HFF-Myc (cell line): ENCODE data around the gene DCBLD1.

ENCODE experiments used
- DNase-seq: peaks from one replicate; pipeline ENCODE4 v3.0.0-alpha.2; 2011; ENCODE audit warnings: low read depth; ENCODE audit errors: extremely low read depth
- H3K4me3 ChIP-seq: replicated peaks from 2 replicates; pipeline ENCODE4 v1.5.1; 2011; ENCODE audit warnings: low read depth, mild to moderate bottlenecking, control low read depth, low read length
- CTCF ChIP-seq: IDR thresholded peaks from 2 replicates; pipeline ENCODE4 v1.5.1; 2012; ENCODE audit warnings: mild to moderate bottlenecking, low read depth, low read length, control low read depth; ENCODE audit errors: missing control alignments

DCBLD1 gene

GRCh38 chr6:117448732-117449485, 33.6 kb upstream of the DCBLD1 start:
- no peak for TF ChIP-seq CTCF

GRCh38 chr6:117449549-117450439, 32.7 kb upstream of the DCBLD1 start:
- TF ChIP-seq CTCF: peak; percentile 54
- peak; percentile 66 for DNase-seq

More at GRCh38 chr6:117448732-117449485, 33.6 kb upstream of the DCBLD1 start:
- DNase-seq: peak; percentile 82
- no peak overlapping the region for H3K4me3 ChIP-seq

GRCh38 chr6:117451671-117452070, 30.8 kb upstream of the DCBLD1 start:
- no peak for TF ChIP-seq CTCF
- no peak for DNase-seq
- H3K4me3 ChIP-seq: no peak overlapping the region

More at GRCh38 chr6:117449549-117450439, 32.7 kb upstream of the DCBLD1 start:
- H3K4me3 ChIP-seq: no peak overlapping the region

GRCh38 chr6:117456250-117456649, 26.2 kb upstream of the DCBLD1 start:
- no peak overlapping the region for H3K4me3 ChIP-seq
- no peak for TF ChIP-seq CTCF
- no peak for DNase-seq

GRCh38 chr6:117456998-117457397, 25.5 kb upstream of the DCBLD1 start:
- TF ChIP-seq CTCF: no peak
- DNase-seq: no peak
- H3K4me3 ChIP-seq: no peak overlapping the region

GRCh38 chr6:117459204-117459944, 23.1 kb upstream of the DCBLD1 start:
- no peak for TF ChIP-seq CTCF
- DNase-seq: no peak

More at GRCh38 chr6:117459204-117459944, 23.1 kb upstream of the DCBLD1 start:
- H3K4me3 ChIP-seq: no peak overlapping the region
